NCI-H2107 treated with DMSO at 0.1 percent for 48 hours (cell line): ENCODE results near the gene MGLL.
"Not testable (repeated sequence)": the region's sequence is repeated elsewhere in the genome, so short reads cannot be mapped to it uniquely, and the experiment has no call there.

Experiments
- DNase-seq: peaks from one replicate; lab custom pipeline; 2025; ENCODE audit not compliant: unreplicated experiment; lab: John Stamatoyannopoulos, UW

Gene MGLL

DNA sequence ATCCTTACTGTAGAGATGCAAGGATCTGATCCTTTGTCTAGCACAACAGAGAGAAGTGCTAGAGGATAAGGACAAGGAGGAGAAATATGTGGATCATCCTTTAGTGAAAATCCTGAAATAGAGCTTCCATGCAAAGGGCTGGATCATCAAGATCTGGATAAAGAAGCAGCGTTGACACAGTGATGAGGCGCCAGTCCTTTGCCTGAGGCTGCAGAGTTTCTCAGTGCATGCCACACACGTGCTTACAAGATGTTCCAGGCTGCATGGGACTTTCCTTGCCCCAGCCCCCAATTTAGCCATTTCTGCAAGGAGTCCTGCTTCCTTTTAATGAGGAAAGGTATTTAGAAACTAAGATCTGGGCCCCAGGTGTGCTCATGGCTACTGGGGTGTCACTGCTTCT lies 156.7 kb downstream of the MGLL start:
- no peak for DNase-seq

- no peak for DNase-seq
Observed at GRCh38 chr3:127665165-127665564, 157.2 kb downstream of the MGLL start.

DNA sequence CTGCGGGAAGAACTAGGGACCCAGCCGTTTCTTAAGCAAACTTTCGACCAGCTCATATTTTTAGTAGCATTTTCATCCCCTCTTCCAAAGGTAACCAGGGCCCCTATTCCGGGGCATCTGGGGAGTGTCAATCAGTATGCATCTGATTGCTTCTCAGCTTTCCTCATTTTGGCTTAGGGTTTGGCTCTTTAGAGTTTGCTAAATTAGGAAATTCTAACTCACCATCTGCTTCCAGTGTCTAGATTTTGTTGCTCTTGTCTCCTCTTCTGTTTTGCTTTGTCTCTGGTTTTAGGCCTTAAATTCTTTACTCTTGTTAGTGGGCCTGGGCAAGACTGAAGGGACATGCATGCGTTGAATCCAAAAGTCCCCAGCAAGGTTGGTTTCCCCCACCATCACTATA lies 159.2 kb downstream of the MGLL start:
- DNase-seq = no peak

DNA sequence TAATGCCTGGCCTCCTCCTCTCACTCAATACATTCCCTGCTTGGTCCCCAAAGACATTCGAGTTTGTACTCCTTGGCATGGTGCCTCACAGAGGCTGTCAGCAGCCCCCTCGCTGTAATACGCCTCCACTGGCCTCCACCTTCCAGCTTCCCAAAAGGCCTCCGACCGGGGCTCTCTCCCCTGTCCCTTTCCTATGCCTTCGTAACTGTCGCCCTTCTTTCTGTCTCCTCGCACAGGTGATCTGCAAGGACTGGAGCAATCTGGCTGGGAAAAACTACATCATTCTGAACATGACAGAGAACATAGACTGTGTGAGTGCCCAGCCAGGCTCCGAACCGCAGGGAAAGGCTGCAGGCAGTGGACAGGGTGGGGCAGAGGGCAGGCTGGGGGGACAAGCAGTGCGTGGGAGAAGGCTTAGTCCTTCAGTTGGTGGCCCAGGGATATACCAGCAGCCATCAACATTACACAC lies 160.3 kb downstream of the MGLL start:
- no peak for DNase-seq

GRCh38 chr3:127661600-127661999 lies 160.7 kb downstream of the MGLL start:
- no peak for DNase-seq

DNA sequence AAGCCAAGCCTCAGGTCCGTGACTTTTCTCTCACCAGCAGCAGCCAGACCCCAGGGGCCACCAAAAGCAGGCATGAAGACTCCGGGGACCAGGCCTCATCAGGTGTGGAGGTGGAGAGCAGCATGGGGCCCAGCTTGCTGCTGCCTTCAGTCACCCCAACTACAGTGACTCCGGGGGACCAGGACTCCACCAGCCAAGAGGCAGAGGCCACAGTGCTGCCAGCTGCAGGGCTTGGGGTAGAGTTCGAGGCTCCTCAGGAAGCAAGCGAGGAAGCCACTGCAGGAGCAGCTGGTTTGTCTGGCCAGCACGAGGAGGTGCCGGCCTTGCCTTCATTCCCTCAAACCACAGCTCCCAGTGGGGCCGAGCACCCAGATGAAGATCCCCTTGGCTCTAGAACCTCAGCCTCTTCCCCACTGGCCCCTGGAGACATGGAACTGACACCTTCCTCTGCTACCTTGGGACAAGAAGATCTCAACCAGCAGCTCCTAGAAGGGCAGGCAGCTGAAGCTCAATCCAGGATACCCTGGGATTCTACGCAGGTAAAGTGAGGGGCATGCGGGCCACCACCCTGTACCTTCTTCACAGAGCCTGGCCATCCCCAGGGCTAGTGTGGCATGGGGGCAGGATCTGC lies 161.6 kb downstream of the MGLL start:
- no peak for DNase-seq

- DNase-seq = no peak
Observed at GRCh38 chr3:127658234-127658633, 164.1 kb downstream of the MGLL start.

DNA sequence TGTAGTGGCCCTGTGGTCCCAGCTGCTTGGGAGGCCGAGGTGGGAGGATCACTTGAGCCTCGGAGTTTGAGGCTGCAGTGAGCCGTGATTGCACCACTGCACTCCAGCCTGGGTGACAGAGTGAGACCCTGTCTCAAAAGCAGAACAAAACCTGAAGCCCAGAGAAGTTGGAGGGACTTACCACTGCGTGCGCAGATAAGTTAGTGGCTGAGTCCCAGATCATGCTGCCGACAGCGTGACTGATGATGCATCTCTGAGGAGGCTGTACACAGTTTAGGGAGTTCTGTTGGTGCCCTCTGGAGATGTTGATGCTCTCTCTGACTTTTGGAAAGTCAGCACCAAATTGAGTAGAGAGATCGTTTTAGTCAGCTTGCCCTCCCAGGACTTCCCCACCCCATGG lies 165.4 kb downstream of the MGLL start:
- no peak for DNase-seq

DNA sequence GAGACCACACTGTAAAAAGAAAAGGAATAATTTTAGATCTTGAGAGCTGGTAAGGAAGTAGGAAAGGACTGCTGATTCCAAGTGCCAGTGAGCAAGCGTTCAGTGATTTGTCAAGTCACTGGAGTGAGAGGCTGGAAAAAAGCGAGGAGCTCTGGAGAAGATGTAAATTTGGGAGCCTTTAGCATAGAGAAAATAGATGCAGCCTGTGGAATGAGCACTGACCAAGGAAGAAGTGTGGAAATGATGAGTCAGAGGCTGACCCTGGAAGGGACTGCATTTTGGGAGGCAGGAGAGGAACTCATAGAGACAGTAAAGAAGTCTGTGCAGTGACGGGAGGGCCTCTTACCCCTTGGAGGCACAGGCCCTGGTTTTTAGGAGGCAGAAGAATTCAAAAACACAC lies 166.7 kb downstream of the MGLL start:
- no peak for DNase-seq

- not testable (repeated sequence) for DNase-seq
Observed at GRCh38 chr3:127654993-127655392, 167.3 kb downstream of the MGLL start.

DNA sequence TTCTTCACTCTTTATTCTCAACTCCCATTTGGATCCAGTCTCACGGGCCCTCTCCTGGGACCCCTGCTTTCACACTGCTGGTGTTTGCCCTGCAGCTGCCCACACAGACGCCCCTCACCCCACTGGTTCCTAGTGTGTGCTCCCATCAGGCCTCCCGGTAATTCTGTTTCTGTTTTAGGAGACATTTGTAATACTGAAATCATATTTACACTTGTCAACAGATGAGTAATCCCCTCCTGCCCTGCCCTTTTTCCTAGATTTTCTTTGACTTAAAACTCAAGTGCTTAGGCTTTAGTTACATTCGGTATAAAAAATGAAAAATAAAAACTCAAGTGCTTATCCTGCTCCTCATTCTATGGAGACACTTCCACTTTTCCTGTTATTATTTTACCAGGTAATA lies 167.9 kb downstream of the MGLL start:
- DNase-seq = no peak

- peak; percentile 72 for DNase-seq
Observed at GRCh38 chr3:127652246-127652995, 169.9 kb downstream of the MGLL start.

- DNase-seq = no peak
Observed at GRCh38 chr3:127651516-127652172, 170.7 kb downstream of the MGLL start.

DNA sequence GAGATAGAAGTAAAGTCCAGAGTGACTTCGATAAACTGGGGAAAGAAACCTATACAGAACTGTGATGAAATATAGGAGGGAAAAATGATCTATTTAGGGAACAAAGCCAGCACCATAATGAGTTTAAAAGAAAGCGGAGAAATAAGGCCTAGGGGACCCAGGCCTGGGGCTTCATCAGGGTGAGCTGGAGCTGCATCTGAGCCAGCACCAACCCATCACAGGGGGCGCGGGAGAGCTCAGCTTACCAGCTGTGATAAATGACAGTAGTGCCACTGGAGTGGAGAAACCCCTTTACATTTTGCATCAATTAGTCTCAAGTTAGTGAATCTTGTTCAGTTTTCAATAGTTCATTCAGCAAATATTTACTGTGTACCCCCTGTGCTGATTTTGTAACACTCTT lies 172.1 kb downstream of the MGLL start:
- DNase-seq = no peak

DNA sequence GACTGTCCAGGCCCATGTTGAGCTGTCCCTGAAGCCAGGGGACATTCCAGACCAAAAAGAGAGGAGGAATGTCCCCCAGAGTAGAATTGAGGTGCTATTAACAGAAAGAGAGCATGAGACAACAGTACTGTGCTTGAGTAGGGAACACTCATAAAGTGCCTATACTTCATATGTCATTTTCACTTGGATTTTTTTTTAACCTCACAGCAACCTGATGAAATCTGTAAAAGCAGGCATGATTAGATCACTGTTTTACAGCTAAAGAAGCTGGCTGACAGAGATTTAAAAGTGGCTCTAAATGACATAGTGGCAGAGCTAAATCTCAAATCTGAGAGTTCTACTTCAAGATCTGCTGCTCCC lies 174.5 kb downstream of the MGLL start:
- DNase-seq = no peak

DNA sequence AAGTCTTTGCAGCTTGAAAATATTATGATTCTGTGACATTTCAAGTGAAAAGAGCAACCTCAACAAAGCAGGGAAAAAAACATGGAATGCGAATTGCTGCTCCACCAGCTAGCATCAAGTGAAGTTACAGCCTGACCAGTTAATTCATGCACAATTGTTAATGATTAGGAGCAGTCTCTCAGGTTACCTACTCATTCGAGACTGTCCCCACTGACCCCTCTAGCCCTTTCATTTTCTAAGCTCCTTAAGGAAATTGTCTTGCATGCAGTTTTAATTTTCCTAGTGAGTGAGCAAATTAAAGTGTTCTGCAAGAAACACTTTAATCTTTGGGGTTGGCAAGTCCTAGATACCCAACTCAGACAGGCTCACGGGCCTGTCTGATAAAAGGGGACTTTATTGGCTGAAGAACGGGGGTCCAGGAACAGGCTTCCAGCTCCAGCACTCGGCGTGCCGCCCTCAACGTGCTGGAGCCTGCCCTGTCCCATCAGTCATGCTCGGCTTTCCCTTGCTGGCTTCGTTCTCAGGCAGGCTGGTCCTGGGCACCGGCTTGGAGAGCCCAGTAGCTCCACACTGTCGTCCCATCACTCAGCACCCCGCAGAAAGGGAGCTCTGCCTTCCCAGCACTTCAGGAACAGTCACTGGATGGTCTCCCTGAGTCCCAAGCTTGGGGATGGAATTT lies 175.0 kb downstream of the MGLL start:
- no peak for DNase-seq

DNA sequence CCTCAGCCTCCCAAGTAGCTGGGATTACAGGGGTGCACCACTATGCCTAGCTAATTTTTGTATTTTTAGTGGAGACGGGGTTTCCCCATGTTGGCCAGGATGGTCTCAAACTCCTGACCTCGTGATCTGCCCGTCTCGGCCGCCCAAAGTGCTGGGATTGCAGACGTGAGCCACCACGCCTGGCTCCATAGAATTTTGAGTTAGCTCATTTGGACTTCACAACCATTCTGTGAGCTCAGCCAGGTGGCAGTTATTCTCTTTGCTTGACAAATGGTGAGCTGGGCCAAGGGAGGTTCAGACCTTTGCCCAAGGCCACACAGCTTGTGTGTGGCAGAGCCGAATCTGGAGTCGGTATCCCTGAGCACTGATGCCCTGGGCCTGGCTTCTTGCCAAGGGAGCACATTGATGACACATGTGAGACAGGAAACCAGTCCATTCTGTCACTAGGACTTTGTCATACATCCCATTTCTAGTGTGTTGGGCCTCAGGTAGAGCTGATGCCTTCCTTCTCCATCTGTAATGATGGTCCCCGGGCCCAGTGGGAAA lies 175.7 kb downstream of the MGLL start:
- no peak for DNase-seq

- no peak for DNase-seq
Observed at GRCh38 chr3:127645371-127646015, 176.8 kb downstream of the MGLL start.

GRCh38 chr3:127644641-127645370 lies 177.5 kb downstream of the MGLL start:
- DNase-seq = no peak

GRCh38 chr3:127640042-127640355 lies 182.3 kb downstream of the MGLL start:
- DNase-seq = no peak
